Measurements from ENCODE around the gene ASNS.
A peak's percentile ranks its signal among the peaks of the same experiment; 100 is the strongest.
"Not testable (repeated sequence)": the region's sequence is repeated elsewhere in the genome, so short reads cannot be mapped to it uniquely, and the experiment has no call there.

ASNS gene, protein sequence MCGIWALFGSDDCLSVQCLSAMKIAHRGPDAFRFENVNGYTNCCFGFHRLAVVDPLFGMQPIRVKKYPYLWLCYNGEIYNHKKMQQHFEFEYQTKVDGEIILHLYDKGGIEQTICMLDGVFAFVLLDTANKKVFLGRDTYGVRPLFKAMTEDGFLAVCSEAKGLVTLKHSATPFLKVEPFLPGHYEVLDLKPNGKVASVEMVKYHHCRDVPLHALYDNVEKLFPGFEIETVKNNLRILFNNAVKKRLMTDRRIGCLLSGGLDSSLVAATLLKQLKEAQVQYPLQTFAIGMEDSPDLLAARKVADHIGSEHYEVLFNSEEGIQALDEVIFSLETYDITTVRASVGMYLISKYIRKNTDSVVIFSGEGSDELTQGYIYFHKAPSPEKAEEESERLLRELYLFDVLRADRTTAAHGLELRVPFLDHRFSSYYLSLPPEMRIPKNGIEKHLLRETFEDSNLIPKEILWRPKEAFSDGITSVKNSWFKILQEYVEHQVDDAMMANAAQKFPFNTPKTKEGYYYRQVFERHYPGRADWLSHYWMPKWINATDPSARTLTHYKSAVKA

DNA sequence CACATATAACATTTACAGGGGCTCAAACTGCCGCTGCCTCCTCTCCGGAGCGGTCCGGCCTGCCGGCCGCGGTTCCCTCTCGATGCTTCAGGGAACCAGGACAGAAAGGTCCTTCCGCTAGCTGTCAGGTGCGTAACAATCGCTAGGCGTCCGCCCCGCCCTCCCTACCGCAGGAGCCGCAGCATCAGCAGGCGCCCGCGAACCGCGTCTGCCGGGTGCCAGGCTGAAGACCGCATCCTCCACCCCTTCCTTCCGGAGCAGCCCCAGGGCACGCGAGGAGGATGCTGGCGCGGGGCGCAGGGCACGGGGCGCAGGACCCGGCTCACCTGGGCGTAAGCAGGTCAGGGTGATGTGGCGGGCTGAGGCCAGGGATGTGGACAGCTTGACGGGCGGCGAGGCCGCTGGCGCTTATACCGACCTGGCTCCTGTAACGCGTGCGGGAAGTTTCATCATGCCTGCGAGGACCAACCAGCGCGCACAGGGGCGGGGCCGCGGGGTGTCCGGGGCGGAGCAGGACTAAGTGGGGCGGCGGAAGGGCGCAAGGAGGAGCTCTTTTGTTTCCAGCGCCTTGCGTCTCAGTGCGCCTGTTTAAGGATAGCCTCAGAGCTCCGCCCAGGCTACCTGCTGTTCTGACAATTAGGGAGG lies at the start of gene ASNS:
Gene ASNS, minus strand, starts transcription at position 384 of the 645 bp plus-strand sequence. CDS start 3,252 bp downstream, outside the sequence.
- H3K4me3 ChIP-seq (replicated peaks; ENCODE audit: low read depth, low read length): peak within 1 kb of the TSS; percentile 83
- H3K27me3 ChIP-seq (replicated peaks; ENCODE audit: control insufficient read depth, insufficient read depth, low read length): no peaks in the 10 kb centered on the region
- H3K36me3 ChIP-seq (ENCODE audit: control insufficient read depth, insufficient read depth, low read length): no peaks in the 10 kb centered on the region; the same call in 1 of the 2 replicates
- peak; percentile 95 for DNase-seq (ENCODE audit: extremely low read depth, insufficient read length)
- TF ChIP-seq, protein P1, sequence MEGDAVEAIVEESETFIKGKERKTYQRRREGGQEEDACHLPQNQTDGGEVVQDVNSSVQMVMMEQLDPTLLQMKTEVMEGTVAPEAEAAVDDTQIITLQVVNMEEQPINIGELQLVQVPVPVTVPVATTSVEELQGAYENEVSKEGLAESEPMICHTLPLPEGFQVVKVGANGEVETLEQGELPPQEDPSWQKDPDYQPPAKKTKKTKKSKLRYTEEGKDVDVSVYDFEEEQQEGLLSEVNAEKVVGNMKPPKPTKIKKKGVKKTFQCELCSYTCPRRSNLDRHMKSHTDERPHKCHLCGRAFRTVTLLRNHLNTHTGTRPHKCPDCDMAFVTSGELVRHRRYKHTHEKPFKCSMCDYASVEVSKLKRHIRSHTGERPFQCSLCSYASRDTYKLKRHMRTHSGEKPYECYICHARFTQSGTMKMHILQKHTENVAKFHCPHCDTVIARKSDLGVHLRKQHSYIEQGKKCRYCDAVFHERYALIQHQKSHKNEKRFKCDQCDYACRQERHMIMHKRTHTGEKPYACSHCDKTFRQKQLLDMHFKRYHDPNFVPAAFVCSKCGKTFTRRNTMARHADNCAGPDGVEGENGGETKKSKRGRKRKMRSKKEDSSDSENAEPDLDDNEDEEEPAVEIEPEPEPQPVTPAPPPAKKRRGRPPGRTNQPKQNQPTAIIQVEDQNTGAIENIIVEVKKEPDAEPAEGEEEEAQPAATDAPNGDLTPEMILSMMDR (IDR thresholded peaks at IDR 0.05; ENCODE audit: insufficient read depth, low read length, poor library complexity, severe bottlenecking): no peak

DNA sequence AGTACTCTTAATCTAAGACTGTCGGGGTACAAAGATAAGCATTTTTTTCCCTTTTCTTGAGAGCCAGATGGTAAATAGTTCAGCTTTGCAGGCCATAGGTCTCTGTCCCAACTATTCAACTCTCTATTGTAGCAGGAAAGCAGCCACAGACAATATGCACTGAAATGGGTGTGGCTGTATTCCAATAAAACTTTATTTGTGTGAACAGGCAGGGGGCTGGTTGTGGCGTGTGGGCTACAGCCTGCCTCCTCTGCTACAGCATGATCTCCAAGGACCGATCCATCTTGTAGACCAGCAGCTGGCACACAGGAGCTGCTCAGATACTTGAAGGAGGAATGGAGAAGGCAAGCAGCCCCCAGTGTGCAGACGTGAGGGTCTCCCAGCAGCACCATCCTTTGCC lies 49.0 kb upstream of the ASNS start:
- H3K36me3 ChIP-seq (ENCODE audit: control insufficient read depth, insufficient read depth, low read length); H3K4me3 ChIP-seq (replicated peaks; ENCODE audit: low read depth, low read length); DNase-seq (ENCODE audit: extremely low read depth, insufficient read length); H3K27me3 ChIP-seq (replicated peaks; ENCODE audit: control insufficient read depth, insufficient read depth, low read length): not testable (repeated sequence)

DNA sequence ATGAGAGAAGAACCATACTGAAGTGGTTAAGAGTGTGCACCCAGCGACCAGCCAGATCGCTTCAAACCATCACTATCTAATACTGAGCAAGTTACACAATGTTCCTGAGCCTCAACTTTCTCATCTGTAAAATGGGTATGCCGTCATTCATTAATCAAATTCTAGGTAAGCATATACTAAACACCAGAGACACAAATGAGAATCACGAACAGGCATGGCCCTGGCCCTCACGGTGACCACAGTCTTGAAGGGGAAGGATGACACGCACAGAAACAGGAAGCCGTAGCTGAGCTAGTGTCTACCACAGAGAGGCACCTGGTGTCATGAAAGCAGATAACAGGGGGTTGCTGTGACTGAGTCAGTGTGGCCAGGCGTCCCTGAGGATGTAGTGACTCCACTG lies 43.1 kb upstream of the ASNS start:
- H3K27me3 ChIP-seq (replicated peaks; ENCODE audit: control insufficient read depth, insufficient read depth, low read length); H3K36me3 ChIP-seq (ENCODE audit: control insufficient read depth, insufficient read depth, low read length); DNase-seq (ENCODE audit: extremely low read depth, insufficient read length); H3K4me3 ChIP-seq (replicated peaks; ENCODE audit: low read depth, low read length): not testable (repeated sequence)

DNA sequence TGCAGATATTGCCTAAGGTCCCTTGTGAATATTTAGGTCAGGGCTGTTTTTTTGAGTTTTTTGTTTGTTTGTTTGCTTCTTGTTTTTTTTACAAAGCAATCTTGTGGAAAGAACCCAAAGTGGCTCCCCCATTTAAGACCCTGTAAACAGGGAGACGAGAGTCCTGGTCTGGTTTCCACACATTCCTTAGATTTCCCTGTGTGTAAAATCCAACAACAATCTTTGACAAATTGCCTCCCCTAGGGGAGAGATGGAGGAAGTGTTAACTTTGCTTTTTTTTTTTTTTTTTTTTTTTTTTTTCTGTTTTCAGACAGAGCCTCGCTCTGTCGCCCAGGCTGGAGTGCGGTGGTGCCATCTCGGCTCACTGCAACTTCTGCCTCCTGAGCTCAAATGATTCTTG lies 40.1 kb upstream of the ASNS start:
- not testable (repeated sequence) for H3K4me3 ChIP-seq (replicated peaks; ENCODE audit: low read depth, low read length); H3K27me3 ChIP-seq (replicated peaks; ENCODE audit: control insufficient read depth, insufficient read depth, low read length); DNase-seq (ENCODE audit: extremely low read depth, insufficient read length); H3K36me3 ChIP-seq (ENCODE audit: control insufficient read depth, insufficient read depth, low read length)

DNA sequence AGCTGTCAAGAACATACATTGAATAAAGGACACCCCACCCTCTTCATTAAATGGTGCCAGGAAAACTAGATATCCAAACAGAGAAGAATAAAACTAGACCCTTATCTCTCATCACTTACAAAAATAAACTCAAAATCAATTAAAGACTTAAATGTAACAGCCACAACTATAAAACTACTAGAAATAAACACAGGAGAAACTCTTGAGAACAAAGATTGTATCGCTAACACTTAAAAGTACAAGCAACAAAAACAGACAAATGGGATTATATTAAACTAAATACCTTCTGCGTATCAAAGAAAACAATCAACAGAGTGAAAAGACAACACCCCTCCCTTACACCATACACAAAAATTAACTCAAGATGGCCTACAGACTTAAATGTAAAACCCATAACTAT lies 24.7 kb upstream of the ASNS start:
- DNase-seq (ENCODE audit: extremely low read depth, insufficient read length); H3K27me3 ChIP-seq (replicated peaks; ENCODE audit: control insufficient read depth, insufficient read depth, low read length); H3K4me3 ChIP-seq (replicated peaks; ENCODE audit: low read depth, low read length); H3K36me3 ChIP-seq (ENCODE audit: control insufficient read depth, insufficient read depth, low read length): not testable (repeated sequence)

DNA sequence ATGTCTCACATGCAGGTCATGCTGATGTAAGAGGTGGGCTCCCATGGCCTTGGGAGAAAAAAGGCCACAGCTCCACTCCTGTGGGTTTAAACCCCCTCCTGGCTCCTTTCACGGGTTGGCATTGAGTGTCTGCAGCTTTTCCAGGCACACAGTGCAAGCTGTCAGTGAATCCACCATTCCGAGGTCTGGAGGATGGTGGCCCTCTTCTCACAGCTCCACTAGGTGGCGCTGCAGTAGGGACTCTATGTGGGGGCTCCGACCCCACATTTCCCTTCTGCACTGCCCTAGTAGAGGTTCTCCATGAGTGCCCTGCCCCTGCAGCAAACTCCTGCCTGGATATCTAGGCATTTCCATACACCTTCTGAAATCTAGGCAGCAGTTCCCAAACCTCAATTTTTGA lies 19.5 kb upstream of the ASNS start:
- not testable (repeated sequence) for H3K4me3 ChIP-seq (replicated peaks; ENCODE audit: low read depth, low read length); DNase-seq (ENCODE audit: extremely low read depth, insufficient read length); H3K27me3 ChIP-seq (replicated peaks; ENCODE audit: control insufficient read depth, insufficient read depth, low read length); H3K36me3 ChIP-seq (ENCODE audit: control insufficient read depth, insufficient read depth, low read length)

DNA sequence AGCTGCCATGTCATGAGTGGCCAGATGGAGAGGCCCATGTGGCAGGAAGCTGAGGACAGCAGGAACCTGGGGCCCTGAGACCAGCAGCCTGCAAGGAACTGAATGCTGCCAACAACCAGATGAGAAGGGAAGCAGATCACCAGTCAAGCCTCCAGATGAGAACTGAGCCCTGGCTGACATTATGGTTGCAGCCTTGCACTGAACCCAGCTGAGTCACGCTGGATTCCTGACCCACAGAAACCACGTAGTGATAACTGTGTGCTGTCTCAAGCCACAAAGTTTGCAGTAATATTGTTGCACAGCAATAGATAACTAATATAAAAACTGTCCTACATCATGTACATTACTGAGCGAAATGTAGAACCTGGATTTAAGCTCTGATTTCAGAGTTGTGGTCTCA lies 7.3 kb upstream of the ASNS start:
- not testable (repeated sequence) for H3K36me3 ChIP-seq (ENCODE audit: control insufficient read depth, insufficient read depth, low read length); DNase-seq (ENCODE audit: extremely low read depth, insufficient read length); H3K27me3 ChIP-seq (replicated peaks; ENCODE audit: control insufficient read depth, insufficient read depth, low read length); H3K4me3 ChIP-seq (replicated peaks; ENCODE audit: low read depth, low read length)

DNA sequence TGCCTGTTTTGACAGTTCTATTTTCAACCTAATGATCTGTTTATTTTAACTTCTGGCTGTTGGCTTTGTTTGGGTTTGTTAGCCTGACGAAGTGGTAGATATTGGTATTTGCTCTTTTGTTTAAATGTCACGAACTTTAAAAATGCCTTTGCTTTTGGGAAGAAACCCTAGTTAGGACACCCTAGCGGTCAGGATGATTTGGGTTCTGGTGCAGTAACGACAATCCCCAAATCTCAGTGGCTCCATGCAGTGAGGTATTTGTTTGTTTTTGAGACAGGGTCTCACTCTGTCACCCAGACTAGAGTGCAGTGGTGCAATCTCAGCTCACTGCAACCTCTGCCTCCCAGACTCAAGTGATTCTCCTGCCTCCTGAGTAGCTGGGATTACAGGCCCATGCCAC lies 2.7 kb upstream of the ASNS start:
- not testable (repeated sequence) for H3K36me3 ChIP-seq (ENCODE audit: control insufficient read depth, insufficient read depth, low read length); DNase-seq (ENCODE audit: extremely low read depth, insufficient read length)

DNA sequence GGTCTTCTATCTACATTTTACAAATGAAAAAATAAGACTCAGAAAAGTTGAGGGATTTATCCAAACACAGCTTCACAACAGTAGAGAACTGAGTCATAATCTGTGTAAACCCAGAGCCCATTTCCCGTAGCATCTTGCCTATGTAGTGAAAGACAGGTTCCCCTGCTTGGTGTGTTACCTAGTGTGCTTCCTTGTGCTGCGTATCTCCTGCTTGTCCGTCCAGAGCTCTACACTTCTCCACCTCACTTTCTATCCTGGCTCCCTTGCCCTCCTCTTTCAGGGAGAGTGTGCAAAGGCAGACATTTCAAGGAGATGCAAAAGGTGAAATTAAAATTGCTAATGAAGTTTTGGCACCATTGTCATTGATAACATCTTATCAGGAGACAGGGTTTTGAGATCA lies 1.4 kb upstream of the ASNS start:
- H3K4me3 ChIP-seq (replicated peaks; ENCODE audit: low read depth, low read length): no peak overlapping the region
- H3K27me3 ChIP-seq (replicated peaks; ENCODE audit: control insufficient read depth, insufficient read depth, low read length): no peaks in the 10 kb centered on the region
- TF ChIP-seq, protein P1 (IDR thresholded peaks at IDR 0.05; ENCODE audit: insufficient read depth, low read length, poor library complexity, severe bottlenecking): no peak
- H3K36me3 ChIP-seq (ENCODE audit: control insufficient read depth, insufficient read depth, low read length): no peaks in the 10 kb centered on the region; the same call in 1 of the 2 replicates
- no peak for DNase-seq (ENCODE audit: extremely low read depth, insufficient read length)

More for the DNA sequence above, 2.7 kb upstream of the ASNS start:
- H3K4me3 ChIP-seq (replicated peaks; ENCODE audit: low read depth, low read length); H3K27me3 ChIP-seq (replicated peaks; ENCODE audit: control insufficient read depth, insufficient read depth, low read length): not testable (repeated sequence)
